ENCODE measurements around the gene PTGFRN. TPM values are rescaled to one million over a fixed set of nuclear protein-coding genes. Genes with fewer than 3 reads are reported as not detected.

PTGFRN gene
- total RNA-seq, 1 experiment from 2014 or later = 60.6 TPM

- intact Hi-C loops (cut with micrococcal nuclease) = loop anchor here (10.0 kb wide), 1 partner anchor 196 kb away; no protein-coding TSS in a partner anchor
- BruUV-seq (replicated peaks) = no TSS peak
- Histone ChIP-seq H3K27me3 (ENCODE audit: insufficient read depth, low read length) (no peaks in the 10 kb centered on the region), H3K4me1 (ENCODE audit: control insufficient read depth in 1 of 2, insufficient read depth in 2 of 2, low read length in 2 of 2) (no peaks in the 10 kb centered on the region), H2AFZ (ENCODE audit: low read depth, low read length, poor library complexity, severe bottlenecking) (no peak overlapping the region), H4K20me1 (ENCODE audit: insufficient read depth) (no peaks in the 10 kb centered on the region), H3K4me3 (replicated peaks in 1 of 2; ENCODE audit: low read depth in 1 of 2, low read length in 2 of 2) (no peak overlapping the region), H3K36me3 (ENCODE audit: control insufficient read depth in 1 of 2, insufficient read depth in 2 of 2, low read length in 2 of 2) (no peaks in the 10 kb centered on the region), H3K27ac (ENCODE audit: low read depth, low read length) (no peak overlapping the region), H3K79me2 (ENCODE audit: insufficient read depth, low read length) (peaks cover 21% of the 10 kb centered on the region), H3K9me2 (ENCODE audit: insufficient read depth) (no peaks in the 10 kb centered on the region), H3K9me3 (ENCODE audit: control insufficient read depth in 1 of 2, insufficient read depth in 1 of 2, low read depth in 1 of 2, low read length in 2 of 2) (no peaks in the 10 kb centered on the region), H3K9ac (ENCODE audit: low read length) (no peak overlapping the region), H3K4me2 (ENCODE audit: low read length) (no peak overlapping the region)
- no peak for ATAC-seq
- ChIA-PET POLR2A (no interaction called here), RAD21 (ENCODE audit: low non-redundant PET in 1 of 2, low total read pairs in 2 of 2, uncharacterized antibody in 2 of 2, unreplicated experiment in 2 of 2) (no interaction called here), CTCF (no interaction called here)
- DNase-seq (ENCODE audit: low read depth, low spot score) = no peak
- TF ChIP-seq CTCF (IDR thresholded peaks at IDR 0.05 in 2 of 3, conservative IDR thresholded peaks at IDR 0.05 in 1 of 3; ENCODE audit: borderline replicate concordance in 1 of 3, insufficient read depth in 1 of 3, low read depth in 2 of 3, low read length in 2 of 3) (no peak), ZNF274 (IDR thresholded peaks at IDR 0.05; ENCODE audit: low read depth, low read length) (no peak), POLR2AphosphoS5 (IDR thresholded peaks at IDR 0.05; ENCODE audit: low read depth, low read length) (no peak), FOSL1 (IDR thresholded peaks at IDR 0.05; ENCODE audit: low read depth) (no peak), ZBTB33 (IDR thresholded peaks at IDR 0.05; ENCODE audit: extremely low read depth, insufficient replicate concordance, low read length) (no peak), EGR1 (IDR thresholded peaks at IDR 0.05; ENCODE audit: low read depth) (no peak), CEBPB (IDR thresholded peaks at IDR 0.05; ENCODE audit: low read depth) (no peak), TCF7L2 (IDR thresholded peaks at IDR 0.05; ENCODE audit: borderline replicate concordance, extremely low read depth, insufficient read depth, insufficient read length) (no peak), RAD21 (IDR thresholded peaks at IDR 0.05; ENCODE audit: low read depth) (no peak)
These were observed 21.6 kb downstream of the PTGFRN start for GRCh38 chr1:116931016-116931918.

Measured in HCT116 (cell line).